Parathyroid adenoma (tissue), 2 donors: ENCODE measurements around the gene SULT1E1.

Experiments used
- H2AFZ ChIP-seq: fragments of 300-600 bp; sonication (generic); one replicate; pipeline ENCODE4 v1.7.0; 2017; ENCODE audit warnings: antibody characterized with exemption, mild to moderate bottlenecking
- H3K27ac ChIP-seq: fragments of 300-600 bp; sonication (generic); one replicate; pipeline ENCODE4 v1.7.0; 2017
- H3K27me3 ChIP-seq: fragments of 300-600 bp; sonication (generic); one replicate; pipeline ENCODE4 v1.7.0; 2017; ENCODE audit warnings: low read length; ENCODE audit not compliant: control insufficient read depth, insufficient read depth
- H3K36me3 ChIP-seq: fragments of 300-600 bp; sonication (generic); one replicate; pipeline ENCODE4 v1.7.0; 2017; ENCODE audit warnings: low read length; ENCODE audit not compliant: control insufficient read depth, insufficient read depth
- H3K4me1 ChIP-seq: fragments of 300-600 bp; sonication (generic); one replicate; pipeline ENCODE4 v1.7.0; 2017; ENCODE audit warnings: control low read depth
- H3K4me2 ChIP-seq: fragments of 300-600 bp; sonication (generic); one replicate; pipeline ENCODE4 v1.7.0; 2017; ENCODE audit warnings: low read length
- H3K4me3 ChIP-seq: fragments of 300-600 bp; sonication (generic); one replicate; pipeline ENCODE4 v1.7.0; 2017; ENCODE audit warnings: low read depth, low read length
- H3K79me2 ChIP-seq: fragments of 300-600 bp; sonication (generic); one replicate; pipeline ENCODE4 v1.7.0; 2017; ENCODE audit warnings: control low read depth
- H3K9ac ChIP-seq: fragments of 300-600 bp; sonication (generic); one replicate; pipeline ENCODE4 v1.7.0; 2017; ENCODE audit warnings: mild to moderate bottlenecking
- H3K9me3 ChIP-seq: fragments of 300-600 bp; sonication (generic); one replicate; pipeline ENCODE4 v1.7.0; 2017; ENCODE audit warnings: low read length; ENCODE audit not compliant: control insufficient read depth
- TF ChIP-seq, protein P1 (sequence below): fragments of 300-600 bp; sonication (generic); IDR thresholded peaks from one replicate; pipeline ENCODE4 v1.7.0; 2017; ENCODE audit warnings: antibody characterized with exemption, mild to moderate bottlenecking
- donor health status: primary hyperparathyroidism.

SULT1E1 gene

DNA sequence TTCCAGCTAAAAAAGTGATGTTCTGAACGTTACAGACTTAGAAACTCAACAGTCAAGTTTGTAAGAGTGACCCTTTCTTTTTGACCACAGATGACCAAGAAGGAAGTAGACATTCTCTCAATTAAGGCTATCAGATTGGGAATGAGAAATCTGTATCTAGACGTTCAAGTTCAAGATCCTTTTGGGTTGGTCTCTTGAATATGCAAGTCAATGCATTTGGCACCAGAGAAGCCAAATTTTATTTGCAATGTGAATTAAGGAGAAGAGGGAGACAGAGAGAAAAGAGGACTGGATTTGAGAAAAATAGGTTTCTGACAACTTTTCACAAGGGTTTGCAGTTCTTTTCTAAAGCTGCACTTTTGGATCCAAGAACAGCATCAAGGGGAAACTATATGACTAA is 17.5 kb upstream of the SULT1E1 start:
- no peak overlapping the region for H3K4me2 ChIP-seq
- no peaks in the 10 kb centered on the region for H3K36me3 ChIP-seq
- no peaks in the 10 kb centered on the region for H3K79me2 ChIP-seq
- TF ChIP-seq, protein P1, sequence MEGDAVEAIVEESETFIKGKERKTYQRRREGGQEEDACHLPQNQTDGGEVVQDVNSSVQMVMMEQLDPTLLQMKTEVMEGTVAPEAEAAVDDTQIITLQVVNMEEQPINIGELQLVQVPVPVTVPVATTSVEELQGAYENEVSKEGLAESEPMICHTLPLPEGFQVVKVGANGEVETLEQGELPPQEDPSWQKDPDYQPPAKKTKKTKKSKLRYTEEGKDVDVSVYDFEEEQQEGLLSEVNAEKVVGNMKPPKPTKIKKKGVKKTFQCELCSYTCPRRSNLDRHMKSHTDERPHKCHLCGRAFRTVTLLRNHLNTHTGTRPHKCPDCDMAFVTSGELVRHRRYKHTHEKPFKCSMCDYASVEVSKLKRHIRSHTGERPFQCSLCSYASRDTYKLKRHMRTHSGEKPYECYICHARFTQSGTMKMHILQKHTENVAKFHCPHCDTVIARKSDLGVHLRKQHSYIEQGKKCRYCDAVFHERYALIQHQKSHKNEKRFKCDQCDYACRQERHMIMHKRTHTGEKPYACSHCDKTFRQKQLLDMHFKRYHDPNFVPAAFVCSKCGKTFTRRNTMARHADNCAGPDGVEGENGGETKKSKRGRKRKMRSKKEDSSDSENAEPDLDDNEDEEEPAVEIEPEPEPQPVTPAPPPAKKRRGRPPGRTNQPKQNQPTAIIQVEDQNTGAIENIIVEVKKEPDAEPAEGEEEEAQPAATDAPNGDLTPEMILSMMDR = no peak
- no peaks in the 10 kb centered on the region for H3K27me3 ChIP-seq
- H2AFZ ChIP-seq = no peak overlapping the region
- H3K9ac ChIP-seq = no peak overlapping the region
- no peak overlapping the region for H3K27ac ChIP-seq
- H3K4me1 ChIP-seq = no peaks in the 10 kb centered on the region
- H3K9me3 ChIP-seq = no peaks in the 10 kb centered on the region
- no peak overlapping the region for H3K4me3 ChIP-seq

GRCh38 chr4:69876071-69876470 is 16.1 kb upstream of the SULT1E1 start:
- no peaks in the 10 kb centered on the region for H3K27me3 ChIP-seq
- H3K79me2 ChIP-seq = no peaks in the 10 kb centered on the region
- H3K4me2 ChIP-seq = no peak overlapping the region
- H3K27ac ChIP-seq = no peak overlapping the region
- TF ChIP-seq, protein P1 = no peak
- H3K4me1 ChIP-seq = no peaks in the 10 kb centered on the region
- H3K36me3 ChIP-seq = no peaks in the 10 kb centered on the region
- H3K9ac ChIP-seq = no peak overlapping the region
- no peak overlapping the region for H3K4me3 ChIP-seq
- no peak overlapping the region for H2AFZ ChIP-seq
- no peaks in the 10 kb centered on the region for H3K9me3 ChIP-seq

- Histone ChIP-seq H2AFZ (no peak overlapping the region), H3K9me3 (no peaks in the 10 kb centered on the region), H3K36me3 (no peaks in the 10 kb centered on the region), H3K27ac (no peak overlapping the region), H3K79me2 (no peaks in the 10 kb centered on the region), H3K27me3 (no peaks in the 10 kb centered on the region), H3K4me3 (no peak overlapping the region), H3K4me2 (no peak overlapping the region), H3K4me1 (no peaks in the 10 kb centered on the region), H3K9ac (no peak overlapping the region)
- TF ChIP-seq, protein P1 = no peak
Observed at GRCh38 chr4:69875576-69875975, 15.6 kb upstream of the SULT1E1 start.

DNA sequence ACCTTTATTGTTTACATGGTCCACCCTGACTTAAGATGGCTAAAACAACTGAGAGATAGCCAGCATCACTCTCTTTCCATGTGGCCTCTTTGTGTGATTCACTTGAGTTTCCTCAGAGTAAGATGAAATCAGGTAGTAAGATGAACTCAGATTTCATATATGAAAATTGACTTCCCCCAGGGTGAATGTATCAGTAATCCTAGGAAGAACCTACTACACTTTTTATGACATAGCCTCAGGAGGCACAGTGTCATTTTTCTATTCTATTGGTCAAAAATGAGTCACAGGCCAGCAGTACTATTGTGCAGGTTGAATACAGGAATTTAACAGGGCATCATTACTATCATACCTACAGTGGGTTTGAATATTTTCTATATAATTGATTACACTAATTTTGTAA is 14.6 kb upstream of the SULT1E1 start:
- Histone ChIP-seq H3K36me3 (no peaks in the 10 kb centered on the region), H3K79me2 (no peaks in the 10 kb centered on the region), H3K9me3 (no peaks in the 10 kb centered on the region), H2AFZ (no peak overlapping the region), H3K4me2 (no peak overlapping the region), H3K27me3 (no peaks in the 10 kb centered on the region), H3K4me3 (no peak overlapping the region), H3K4me1 (no peaks in the 10 kb centered on the region), H3K9ac (no peak overlapping the region), H3K27ac (no peak overlapping the region)
- TF ChIP-seq, protein P1 = no peak

- Histone ChIP-seq H3K36me3 (no peaks in the 10 kb centered on the region), H3K4me2 (no peak overlapping the region)
Observed at GRCh38 chr4:69861756-69862155, 1.8 kb upstream of the SULT1E1 start.

More at GRCh38 chr4:69861756-69862155, 1.8 kb upstream of the SULT1E1 start:
- H3K27me3 ChIP-seq = no peaks in the 10 kb centered on the region
- no peak overlapping the region for H3K9ac ChIP-seq
- no peaks in the 10 kb centered on the region for H3K9me3 ChIP-seq
- H3K4me3 ChIP-seq = no peak overlapping the region
- no peaks in the 10 kb centered on the region for H3K4me1 ChIP-seq
- TF ChIP-seq, protein P1 = no peak
- H3K27ac ChIP-seq = no peak overlapping the region
- no peak overlapping the region for H2AFZ ChIP-seq
- no peaks in the 10 kb centered on the region for H3K79me2 ChIP-seq
